Chondrocyte (in vitro differentiated cells): Measurements from ENCODE around the gene PHF23. TPM values are rescaled to one million over a fixed set of nuclear protein-coding genes. Genes with fewer than 3 reads are reported as not detected.

Experiments
- DNase-seq: peaks from one replicate; pipeline ENCODE4 v3.0.0; 2021; ENCODE audit warnings: mixed read lengths, low spot score
- H3K27ac Mint-ChIP-seq: one replicate; pipeline ENCODE4 v1.8.0; 2021; ENCODE audit warnings: mild to moderate bottlenecking, moderate library complexity, mixed read lengths; ENCODE audit not compliant: unreplicated experiment
- H3K27me3 Mint-ChIP-seq: 2 replicates; pipeline ENCODE4 v1.8.0; 2021; ENCODE audit warnings: low read depth, mixed read lengths
- H3K36me3 Mint-ChIP-seq: 2 replicates; pipeline ENCODE4 v1.8.0; 2021; ENCODE audit warnings: low read depth, mixed read lengths
- H3K4me1 Mint-ChIP-seq: 2 replicates; pipeline ENCODE4 v1.8.0; 2021; ENCODE audit warnings: low read depth, mild to moderate bottlenecking, mixed read lengths
- H3K4me3 Mint-ChIP-seq: one replicate; pipeline ENCODE4 v1.8.0; 2021; ENCODE audit warnings: mild to moderate bottlenecking, moderate library complexity, mixed read lengths; ENCODE audit not compliant: unreplicated experiment
- H3K9me3 Mint-ChIP-seq: 2 replicates; pipeline ENCODE4 v1.8.0; 2021; ENCODE audit warnings: low read depth, mixed read lengths
- total RNA-seq: library from RNA; stranded (reverse); gene quantifications from 3 replicates; pipeline ENCODE4 v1.2.1, GENCODE V29; 2021
- TF ChIP-seq, protein P1 (sequence below): fragments of 200-600 bp; sonication (generic); IDR thresholded peaks from 2 replicates; pipeline ENCODE4 v1.5.0; 2021; ENCODE audit warnings: antibody characterized with exemption, mild to moderate bottlenecking, moderate library complexity

Gene PHF23
- total RNA-seq, 1 donor from 2014 or later: 49.5 TPM

- no peaks in the 10 kb centered on the region for H3K9me3 Mint-ChIP-seq
- H3K4me3 Mint-ChIP-seq: no peak overlapping the region
- TF ChIP-seq, protein P1, sequence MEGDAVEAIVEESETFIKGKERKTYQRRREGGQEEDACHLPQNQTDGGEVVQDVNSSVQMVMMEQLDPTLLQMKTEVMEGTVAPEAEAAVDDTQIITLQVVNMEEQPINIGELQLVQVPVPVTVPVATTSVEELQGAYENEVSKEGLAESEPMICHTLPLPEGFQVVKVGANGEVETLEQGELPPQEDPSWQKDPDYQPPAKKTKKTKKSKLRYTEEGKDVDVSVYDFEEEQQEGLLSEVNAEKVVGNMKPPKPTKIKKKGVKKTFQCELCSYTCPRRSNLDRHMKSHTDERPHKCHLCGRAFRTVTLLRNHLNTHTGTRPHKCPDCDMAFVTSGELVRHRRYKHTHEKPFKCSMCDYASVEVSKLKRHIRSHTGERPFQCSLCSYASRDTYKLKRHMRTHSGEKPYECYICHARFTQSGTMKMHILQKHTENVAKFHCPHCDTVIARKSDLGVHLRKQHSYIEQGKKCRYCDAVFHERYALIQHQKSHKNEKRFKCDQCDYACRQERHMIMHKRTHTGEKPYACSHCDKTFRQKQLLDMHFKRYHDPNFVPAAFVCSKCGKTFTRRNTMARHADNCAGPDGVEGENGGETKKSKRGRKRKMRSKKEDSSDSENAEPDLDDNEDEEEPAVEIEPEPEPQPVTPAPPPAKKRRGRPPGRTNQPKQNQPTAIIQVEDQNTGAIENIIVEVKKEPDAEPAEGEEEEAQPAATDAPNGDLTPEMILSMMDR: no peak
- DNase-seq: no peak
- peaks cover 20% of the 10 kb centered on the region for H3K36me3 Mint-ChIP-seq
- no peak overlapping the region for H3K27ac Mint-ChIP-seq
- no peaks in the 10 kb centered on the region for H3K27me3 Mint-ChIP-seq
- peaks cover 39% of the 10 kb centered on the region for H3K4me1 Mint-ChIP-seq
Observed at GRCh38 chr17:7228920-7229319, 10.3 kb downstream of the PHF23 start.

DNA sequence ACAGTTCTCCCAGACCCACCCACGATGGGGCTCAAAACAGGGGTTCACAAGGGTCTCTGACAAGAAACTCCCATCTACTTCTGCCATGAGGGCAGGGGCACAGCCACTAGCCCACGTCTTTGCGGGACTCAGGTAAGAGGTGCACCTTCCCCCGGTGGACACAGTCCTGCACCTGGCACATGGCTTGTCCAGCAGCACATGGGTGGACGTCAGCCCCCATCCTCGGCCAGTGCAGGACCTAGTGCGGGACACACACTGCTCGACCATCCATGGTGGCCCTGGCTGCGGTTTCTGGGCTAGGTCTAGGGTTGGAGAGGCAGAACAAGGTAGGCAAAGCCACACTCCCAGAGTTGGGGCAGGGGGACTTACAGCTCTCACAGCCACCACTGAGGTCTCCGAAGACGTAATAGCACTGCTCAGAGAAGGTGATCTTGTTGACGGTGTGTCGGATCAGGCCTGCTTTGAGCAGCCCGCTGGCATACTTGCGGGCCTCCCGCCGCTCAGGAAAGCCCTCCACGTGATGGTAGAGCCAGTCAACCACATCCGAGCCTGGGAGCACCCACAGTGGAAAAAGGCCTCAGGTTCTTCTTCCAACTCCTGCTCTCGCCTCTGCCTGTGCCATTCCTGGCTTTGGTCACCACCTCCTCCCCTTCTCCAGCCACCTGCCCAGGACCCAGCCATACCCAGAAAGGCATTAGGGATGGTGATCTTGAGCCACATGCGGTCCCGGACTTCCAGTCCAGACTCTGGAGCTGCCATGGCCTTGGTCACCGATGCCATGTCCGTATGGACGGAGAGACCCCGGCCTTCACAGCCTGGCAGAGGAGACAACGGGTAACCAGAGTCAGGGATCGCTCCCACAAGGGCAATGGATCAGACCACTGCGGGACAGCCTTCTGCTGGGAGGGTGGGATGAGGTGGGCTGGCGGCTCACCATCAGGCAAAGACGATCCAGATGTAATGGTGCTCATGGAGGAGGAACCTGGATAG, 12.2 kb downstream of the PHF23 start:
- TF ChIP-seq, protein P1: no peak
- H3K27me3 Mint-ChIP-seq: no peaks in the 10 kb centered on the region
- H3K4me1 Mint-ChIP-seq: peaks cover 34% of the 10 kb centered on the region
- no peaks in the 10 kb centered on the region for H3K9me3 Mint-ChIP-seq
- peak overlapping the region; percentile 8 for H3K27ac Mint-ChIP-seq
- no peak for DNase-seq
- H3K36me3 Mint-ChIP-seq: peaks cover 29% of the 10 kb centered on the region
- H3K4me3 Mint-ChIP-seq: no peak overlapping the region

GRCh38 chr17:7225711-7226331, 13.4 kb downstream of the PHF23 start:
- Mint-ChIP-seq H3K27me3 (no peaks in the 10 kb centered on the region), H3K27ac (no peak overlapping the region), H3K4me1 (peaks cover 41% of the 10 kb centered on the region), H3K9me3 (no peaks in the 10 kb centered on the region), H3K4me3 (no peak overlapping the region), H3K36me3 (peaks cover 31% of the 10 kb centered on the region)
- DNase-seq: no peak
- TF ChIP-seq, protein P1: no peak

DNA sequence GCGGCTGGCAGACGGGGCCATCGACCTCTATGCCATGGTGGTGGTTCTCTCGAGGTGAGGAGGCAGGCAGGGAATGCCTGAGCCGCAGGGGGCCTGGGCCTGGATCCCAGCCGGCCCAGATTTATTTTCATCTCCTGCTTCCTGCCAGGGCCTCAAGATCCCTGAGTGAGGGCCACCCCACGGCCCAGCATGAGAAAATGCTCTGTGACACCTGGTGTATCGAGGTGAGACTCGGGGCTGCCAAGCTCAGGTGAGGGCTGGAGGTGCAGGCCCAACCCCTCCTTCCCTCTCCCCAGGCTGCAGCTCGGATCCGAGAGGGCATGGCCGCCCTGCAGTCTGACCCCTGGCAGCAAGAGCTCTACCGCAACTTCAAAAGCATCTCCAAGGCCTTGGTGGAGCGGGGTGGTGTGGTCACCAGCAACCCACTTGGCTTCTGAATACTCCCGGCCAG, 14.6 kb downstream of the PHF23 start:
- TF ChIP-seq, protein P1: no peak
- H3K27me3 Mint-ChIP-seq: no peaks in the 10 kb centered on the region
- H3K36me3 Mint-ChIP-seq: peaks cover 29% of the 10 kb centered on the region
- DNase-seq: no peak
- H3K4me3 Mint-ChIP-seq: no peak overlapping the region
- H3K4me1 Mint-ChIP-seq: peaks cover 44% of the 10 kb centered on the region
- no peaks in the 10 kb centered on the region for H3K9me3 Mint-ChIP-seq
- H3K27ac Mint-ChIP-seq: peak overlapping the region; percentile 80

- DNase-seq: no peak
- peaks cover 50% of the 10 kb centered on the region for H3K4me1 Mint-ChIP-seq
- peak overlapping the region; percentile 83 for H3K27ac Mint-ChIP-seq
- H3K4me3 Mint-ChIP-seq: no peak overlapping the region
- no peaks in the 10 kb centered on the region for H3K9me3 Mint-ChIP-seq
- H3K36me3 Mint-ChIP-seq: peaks cover 25% of the 10 kb centered on the region
- no peaks in the 10 kb centered on the region for H3K27me3 Mint-ChIP-seq
- TF ChIP-seq, protein P1: no peak
Observed at GRCh38 chr17:7224110-7224509, 15.1 kb downstream of the PHF23 start.
